Activated T-cell treated with anti-CD3 and anti-CD28 coated beads for 24 hours (primary cell): Measurements from ENCODE around the gene MAN2B2.

Experiments used
- DNase-seq: peaks from one replicate; pipeline ENCODE4 v3.0.0-alpha.2; 2020; ENCODE audit warnings: low read depth

MAN2B2 gene

GRCh38 chr4:6595897-6596537, 21.0 kb downstream of the MAN2B2 start:
- no peak for DNase-seq

GRCh38 chr4:6596948-6597347, 22.0 kb downstream of the MAN2B2 start:
- no peak for DNase-seq

- no peak for DNase-seq
Measured at GRCh38 chr4:6598127-6598526, 23.1 kb downstream of the MAN2B2 start.

GRCh38 chr4:6598641-6599040, 23.7 kb downstream of the MAN2B2 start:
- DNase-seq, result no peak

- no peak for DNase-seq
Measured at GRCh38 chr4:6601661-6602250, 26.8 kb downstream of the MAN2B2 start.

GRCh38 chr4:6602289-6602688, 27.3 kb downstream of the MAN2B2 start:
- DNase-seq, result no peak

- DNase-seq, result no peak
Measured at GRCh38 chr4:6603128-6603527, 28.1 kb downstream of the MAN2B2 start.

GRCh38 chr4:6605114-6605513, 30.1 kb downstream of the MAN2B2 start:
- DNase-seq, result no peak

- no peak for DNase-seq
Measured at GRCh38 chr4:6605605-6606004, 30.6 kb downstream of the MAN2B2 start.

GRCh38 chr4:6606465-6607235, 31.7 kb downstream of the MAN2B2 start:
- no peak for DNase-seq

GRCh38 chr4:6607368-6608055, 32.5 kb downstream of the MAN2B2 start:
- no peak for DNase-seq

GRCh38 chr4:6608758-6609414, 33.9 kb downstream of the MAN2B2 start:
- no peak for DNase-seq

GRCh38 chr4:6609415-6610079, 34.6 kb downstream of the MAN2B2 start:
- DNase-seq, result no peak

GRCh38 chr4:6610856-6611430, 36.0 kb downstream of the MAN2B2 start:
- DNase-seq, result no peak

- no peak for DNase-seq
Measured at GRCh38 chr4:6612961-6613675, 38.1 kb downstream of the MAN2B2 start.

- DNase-seq, result no peak
Measured at GRCh38 chr4:6613676-6614651, 39.0 kb downstream of the MAN2B2 start.

- no peak for DNase-seq
Measured at GRCh38 chr4:6614701-6615230, 39.8 kb downstream of the MAN2B2 start.

- no peak for DNase-seq
Measured at GRCh38 chr4:6616087-6616995, 41.4 kb downstream of the MAN2B2 start.
